ENCODE results near the gene LAYN.

- TF ChIP-seq ZNF629 (CRISPR knock-in tag; conservative IDR thresholded peaks at IDR 0.05), result no peak
- no peak for TF ChIP-seq GMEB1 (CRISPR knock-in tag; IDR thresholded peaks at IDR 0.05; ENCODE audit: borderline replicate concordance)
- TF ChIP-seq ZSCAN30 (CRISPR knock-in tag; IDR thresholded peaks at IDR 0.05), result no peak
- no peak for TF ChIP-seq RFX3 (CRISPR knock-in tag; IDR thresholded peaks at IDR 0.05)
- no peak for TF ChIP-seq ZNF563 (CRISPR knock-in tag; IDR thresholded peaks at IDR 0.05)
- TF ChIP-seq HDAC6 (IDR thresholded peaks at IDR 0.05; ENCODE audit: low read depth, low read length), result no peak
Observed at GRCh38 chr11:111603611-111604130, 63.2 kb downstream of the LAYN start.
